Stomach (tissue), 4 donors: ENCODE measurements around the gene PLK5.

Source experiments
- CTCF ChIP-seq, 7 experiments: fragments of 450-650 bp in 4 of 7; fragments of 200-600 bp in 3 of 7; sonication (generic) in 3 of 7; IDR thresholded peaks; one replicate each; pipeline ENCODE4 v1.5.1; 2016 to 2019; ENCODE audit warnings: antibody characterized with exemption in 7 of 7, control low read depth in 2 of 7, mild to moderate bottlenecking in 1 of 7
- POLR2A ChIP-seq, 4 donors: fragments of 450-650 bp; IDR thresholded peaks; one replicate each; pipeline ENCODE4 v1.6.1; 2016; ENCODE audit warnings: antibody characterized with exemption in 4 of 4, control low read depth in 2 of 4, mild to moderate bottlenecking in 1 of 4, moderate library complexity in 1 of 4

GRCh38 chr19:1503089-1503924, 20.6 kb upstream of the PLK5 start:
- TF ChIP-seq CTCF (IDR thresholded peaks at IDR 0.05), result peak in 5 of 7 experiments; percentile 19 to 73 (median 42)
- no peak for TF ChIP-seq POLR2A (IDR thresholded peaks at IDR 0.05)
